CD4-positive, alpha-beta memory T cell (primary cell): Measurements from ENCODE around the gene BDNF. TPM values are rescaled to one million over a fixed set of nuclear protein-coding genes. Genes with fewer than 3 reads are reported as not detected.

Source experiments
- CTCF ChIA-PET: fragments of 350-600 bp; sonication (Branson Sonifier 250); formaldehyde crosslinking; loops from one replicate; lab custom pipeline; 2021; ENCODE audit warnings: inconsistent platforms; ENCODE audit not compliant: partially characterized antibody; lab: Charles Lee
- POLR2A ChIA-PET: fragments of 350-600 bp; sonication (Branson Sonifier 250); formaldehyde crosslinking; loops from one replicate; lab custom pipeline; 2021; ENCODE audit not compliant: partially characterized antibody; lab: Charles Lee
- DNase-seq, 5 donors: peaks; one replicate each; pipeline versions ENCODE4 v3.0.0 to v3.0.0-alpha.2; 2020 to 2022; ENCODE audit warnings: mixed read lengths in 1 of 5
- H3K27ac ChIP-seq: one replicate; pipeline ENCODE4 v1.7.0; 2013; ENCODE audit warnings: low read depth, low read length
- H3K27me3 ChIP-seq: 2 replicates; pipeline ENCODE4 v1.7.0; 2013; ENCODE audit warnings: mild to moderate bottlenecking, low read length, moderate library complexity; ENCODE audit not compliant: insufficient read depth
- H3K36me3 ChIP-seq: 2 replicates; pipeline ENCODE4 v1.7.0; 2013; ENCODE audit warnings: mild to moderate bottlenecking, low read length, moderate library complexity; ENCODE audit not compliant: insufficient read depth
- H3K4me1 ChIP-seq: 2 replicates; pipeline ENCODE4 v1.7.0; 2013; ENCODE audit warnings: mild to moderate bottlenecking, low read length, moderate library complexity; ENCODE audit not compliant: insufficient read depth
- H3K4me3 ChIP-seq, 2 donors: one replicate each; pipeline ENCODE4 v1.7.0; 2013; ENCODE audit warnings: low read length in 2 of 2, mild to moderate bottlenecking in 1 of 2
- H3K9me3 ChIP-seq, 2 donors: one replicate each; pipeline ENCODE4 v1.7.0; 2013; ENCODE audit warnings: low read length in 2 of 2, control low read depth in 1 of 2; ENCODE audit not compliant: control insufficient read depth in 1 of 2
- H3K27ac Mint-ChIP-seq, 7 donors: one replicate each; pipeline ENCODE4 v1.8.0; 2020 to 2021; ENCODE audit warnings: mixed read lengths in 7 of 7, mild to moderate bottlenecking in 6 of 7, inconsistent platforms in 3 of 7, moderate library complexity in 3 of 7
- H3K27me3 Mint-ChIP-seq, 2 donors: one replicate each; pipeline ENCODE4 v1.8.0; 2020 to 2021; ENCODE audit warnings: mixed read lengths in 2 of 2
- H3K36me3 Mint-ChIP-seq, 2 donors: one replicate each; pipeline ENCODE4 v1.8.0; 2020 to 2021; ENCODE audit warnings: mixed read lengths in 2 of 2, inconsistent platforms in 1 of 2, mild to moderate bottlenecking in 1 of 2
- H3K4me1 Mint-ChIP-seq, 4 donors: one replicate each; pipeline ENCODE4 v1.8.0; 2020 to 2021; ENCODE audit warnings: mixed read lengths in 4 of 4, mild to moderate bottlenecking in 1 of 4
- H3K4me3 Mint-ChIP-seq, 8 donors: one replicate each; pipeline ENCODE4 v1.8.0; 2020 to 2021; ENCODE audit warnings: mixed read lengths in 8 of 8, mild to moderate bottlenecking in 7 of 8, moderate library complexity in 6 of 8, inconsistent platforms in 3 of 8
- H3K9me3 Mint-ChIP-seq, 8 donors: one replicate each; pipeline ENCODE4 v1.8.0; 2020 to 2021; ENCODE audit warnings: mixed read lengths in 8 of 8, mild to moderate bottlenecking in 5 of 8, inconsistent platforms in 3 of 8, moderate library complexity in 1 of 8
- intact Hi-C: fragments of 100-400 bp; cut with micrococcal nuclease; formaldehyde crosslinking; loops from one replicate; pipeline ENCODE4 v1.15.1; 2023
- polyA plus RNA-seq, 2 donors: library from polyadenylated mRNA; unstranded; fragments of 300-500 nt; fragmentation: Illumina TruSeq; gene quantifications; one replicate each; pipeline ENCODE4 v1.2.3, GENCODE V29; 2021
- total RNA-seq, 2 experiments: library from RNA; stranded (reverse); gene quantifications; one replicate each; pipeline ENCODE4 v1.2.3, GENCODE V29; 2021

The BDNF gene
- total and polyA plus RNA-seq, 4 experiments from 2014 or later, result not detected

GRCh38 chr11:27698872-27699241 lies 1.4 kb downstream of the BDNF start:
- peak; percentile 11 to 47 (median 19) for DNase-seq
- Histone ChIP-seq H3K27ac (no peak overlapping the region), H3K4me1 (peaks cover 16% of the 10 kb centered on the region), H3K4me3 (no peak overlapping the region), H3K9me3 (no peaks in the 10 kb centered on the region), H3K36me3 (no peaks in the 10 kb centered on the region), H3K27me3 (peaks cover 16% of the 10 kb centered on the region)
- Mint-ChIP-seq H3K27ac (no peak overlapping the region), H3K27me3 (peaks cover 53 to 55% of the 10 kb centered on the region in 2 donors), H3K4me1 (peaks cover 14 to 31% (median 24%) of the 10 kb centered on the region in 4 donors), H3K36me3 (no peaks in the 10 kb centered on the region), H3K9me3 (peaks cover 0 to 3% (median 0%) of the 10 kb centered on the region in 8 donors), H3K4me3 (peak overlapping the region; percentile 46 to 69 (median 64))
- ChIA-PET CTCF (interaction anchor here (0.7 to 1.3 kb wide), 4 partner anchors 11 to 976 kb away, joined by 3 to 5 read pairs (median 4); no protein-coding TSS in a partner anchor), POLR2A (no interaction called here)
- intact Hi-C loops, result no loop called here

GRCh38 chr11:27697679-27698275 lies 2.5 kb downstream of the BDNF start:
- Mint-ChIP-seq H3K36me3 (no peaks in the 10 kb centered on the region), H3K4me3 (no peak overlapping the region), H3K9me3 (peaks cover 0 to 3% (median 0%) of the 10 kb centered on the region in 8 donors), H3K27me3 (peaks cover 48 to 49% of the 10 kb centered on the region in 2 donors), H3K27ac (no peak overlapping the region), H3K4me1 (peaks cover 14 to 31% (median 24%) of the 10 kb centered on the region in 4 donors)
- CTCF ChIA-PET, result no interaction called here
- intact Hi-C loops, result no loop called here
- Histone ChIP-seq H3K36me3 (no peaks in the 10 kb centered on the region), H3K9me3 (no peaks in the 10 kb centered on the region), H3K4me1 (peaks cover 16% of the 10 kb centered on the region), H3K27me3 (peaks cover 16% of the 10 kb centered on the region), H3K4me3 (no peak overlapping the region), H3K27ac (no peak overlapping the region)
- POLR2A ChIA-PET, result no interaction called here
- DNase-seq, result no peak

- H3K27me3 Mint-ChIP-seq, result peaks cover 45 to 46% of the 10 kb centered on the region in 2 donors
- CTCF ChIA-PET, result no interaction called here
- intact Hi-C loops, result no loop called here
Observed at GRCh38 chr11:27696961-27697360, 3.3 kb downstream of the BDNF start.

GRCh38 chr11:27696115-27696514 lies 4.1 kb downstream of the BDNF start:
- Mint-ChIP-seq H3K4me3 (no peak overlapping the region), H3K4me1 (peaks cover 11 to 21% (median 17%) of the 10 kb centered on the region in 4 donors), H3K27me3 (peaks cover 37 to 39% of the 10 kb centered on the region in 2 donors), H3K27ac (no peak overlapping the region), H3K9me3 (peaks cover 0 to 3% (median 0%) of the 10 kb centered on the region in 8 donors), H3K36me3 (no peaks in the 10 kb centered on the region)
- intact Hi-C loops, result no loop called here
- Histone ChIP-seq H3K4me1 (peaks cover 16% of the 10 kb centered on the region), H3K36me3 (no peaks in the 10 kb centered on the region), H3K27me3 (peaks cover 10% of the 10 kb centered on the region), H3K4me3 (no peak overlapping the region), H3K27ac (no peak overlapping the region), H3K9me3 (no peaks in the 10 kb centered on the region)
- ChIA-PET POLR2A (no interaction called here), CTCF (no interaction called here)
- DNase-seq, result no peak

More at GRCh38 chr11:27696961-27697360, 3.3 kb downstream of the BDNF start:
- peaks cover 14 to 29% (median 24%) of the 10 kb centered on the region in 4 donors for H3K4me1 Mint-ChIP-seq
- Histone ChIP-seq H3K4me3 (no peak overlapping the region), H3K9me3 (no peaks in the 10 kb centered on the region), H3K27ac (no peak overlapping the region), H3K36me3 (no peaks in the 10 kb centered on the region), H3K27me3 (peaks cover 11% of the 10 kb centered on the region), H3K4me1 (peaks cover 16% of the 10 kb centered on the region)
- POLR2A ChIA-PET, result no interaction called here
- H3K27ac Mint-ChIP-seq, result no peak overlapping the region
- no peak for DNase-seq
- peaks cover 0 to 3% (median 0%) of the 10 kb centered on the region in 8 donors for H3K9me3 Mint-ChIP-seq
- peak overlapping the region in 1 of 8 donors; percentile 33 for H3K4me3 Mint-ChIP-seq
- H3K36me3 Mint-ChIP-seq, result no peaks in the 10 kb centered on the region

GRCh38 chr11:27694992-27695391 lies 5.3 kb downstream of the BDNF start:
- CTCF ChIA-PET, result no interaction called here
- POLR2A ChIA-PET, result no interaction called here
- Mint-ChIP-seq H3K4me3 (no peak overlapping the region), H3K9me3 (peaks cover 0 to 3% (median 0%) of the 10 kb centered on the region in 8 donors), H3K27me3 (peaks cover 33 to 34% of the 10 kb centered on the region in 2 donors), H3K36me3 (no peaks in the 10 kb centered on the region), H3K4me1 (peaks cover 7 to 15% (median 12%) of the 10 kb centered on the region in 4 donors), H3K27ac (no peak overlapping the region)
- intact Hi-C loops, result no loop called here
- peaks cover 12% of the 10 kb centered on the region for H3K4me1 ChIP-seq
- H3K36me3 ChIP-seq, result no peaks in the 10 kb centered on the region
- peaks cover 6% of the 10 kb centered on the region for H3K27me3 ChIP-seq
- no peak for DNase-seq
- no peak overlapping the region for H3K27ac ChIP-seq
- no peaks in the 10 kb centered on the region for H3K9me3 ChIP-seq
- H3K4me3 ChIP-seq, result no peak overlapping the region

GRCh38 chr11:27693398-27693797 lies 6.9 kb downstream of the BDNF start:
- intact Hi-C loops, result no loop called here
- no peak overlapping the region for H3K27ac Mint-ChIP-seq
- CTCF ChIA-PET, result no interaction called here

GRCh38 chr11:27692781-27693180 lies 7.5 kb downstream of the BDNF start:
- no peak overlapping the region for H3K27ac ChIP-seq
- no peaks in the 10 kb centered on the region for H3K4me1 Mint-ChIP-seq
- H3K4me3 Mint-ChIP-seq, result no peak overlapping the region
- peaks cover 17 to 18% of the 10 kb centered on the region in 2 donors for H3K27me3 Mint-ChIP-seq
- no peaks in the 10 kb centered on the region for H3K4me1 ChIP-seq
- intact Hi-C loops, result no loop called here
- no peaks in the 10 kb centered on the region for H3K36me3 ChIP-seq
- H3K9me3 Mint-ChIP-seq, result peaks cover 0 to 3% (median 0%) of the 10 kb centered on the region in 8 donors
- H3K27ac Mint-ChIP-seq, result no peak overlapping the region
- ChIA-PET CTCF (no interaction called here), POLR2A (no interaction called here)
- H3K4me3 ChIP-seq, result no peak overlapping the region
- H3K27me3 ChIP-seq, result no peaks in the 10 kb centered on the region
- no peaks in the 10 kb centered on the region for H3K9me3 ChIP-seq
- H3K36me3 Mint-ChIP-seq, result no peaks in the 10 kb centered on the region
- no peak for DNase-seq

More at GRCh38 chr11:27693398-27693797, 6.9 kb downstream of the BDNF start:
- Mint-ChIP-seq H3K27me3 (peaks cover 20% of the 10 kb centered on the region in 2 donors), H3K4me3 (no peak overlapping the region), H3K36me3 (no peaks in the 10 kb centered on the region), H3K4me1 (peaks cover 0 to under 1% (median 0%) of the 10 kb centered on the region in 4 donors), H3K9me3 (peaks cover 0 to 3% (median 0%) of the 10 kb centered on the region in 8 donors)
- no peak for DNase-seq
- H3K4me1 ChIP-seq, result no peaks in the 10 kb centered on the region
- no peak overlapping the region for H3K4me3 ChIP-seq
- POLR2A ChIA-PET, result no interaction called here
- H3K9me3 ChIP-seq, result no peaks in the 10 kb centered on the region
- H3K27me3 ChIP-seq, result no peaks in the 10 kb centered on the region
- no peaks in the 10 kb centered on the region for H3K36me3 ChIP-seq
- H3K27ac ChIP-seq, result no peak overlapping the region
